Upper lobe of left lung (tissue), 6 donors: ENCODE results near the gene ATP8B1. TPM values are rescaled to one million over a fixed set of nuclear protein-coding genes. Genes with fewer than 3 reads are reported as not detected.

Experiments
- ATAC-seq, 2 donors: fragments of 200-7000 bp; cut with Tn5 transposase; one replicate each; pipeline ENCODE4 v1.9.1; 2022; ENCODE audit warnings: mild to moderate bottlenecking in 2 of 2, moderate library complexity in 2 of 2; ENCODE audit not compliant: low FRiP score in 2 of 2
- DNase-seq, 2 donors: peaks; one replicate each; pipeline ENCODE4 v3.0.0-alpha.2; 2019 to 2020
- H3K27ac ChIP-seq, 4 donors: fragments of 200-600 bp; sonication (generic); one replicate each; pipeline ENCODE4 v1.5.1; 2016 to 2019
- H3K27me3 ChIP-seq, 4 donors: fragments of 200-600 bp; sonication (generic); one replicate each; pipeline ENCODE4 v1.5.1; 2017 to 2019
- H3K36me3 ChIP-seq, 4 donors: fragments of 200-600 bp; sonication (generic); one replicate each; pipeline ENCODE4 v1.5.1; 2016 to 2019
- H3K4me1 ChIP-seq, 4 donors: fragments of 200-600 bp; sonication (generic); one replicate each; pipeline ENCODE4 v1.5.1; 2018 to 2019
- H3K4me3 ChIP-seq, 4 donors: fragments of 200-600 bp; sonication (generic); one replicate each; pipeline ENCODE4 v1.5.1; 2017 to 2019; ENCODE audit warnings: mild to moderate bottlenecking in 2 of 4, moderate library complexity in 1 of 4
- H3K9me3 ChIP-seq, 4 donors: fragments of 200-600 bp; sonication (generic); one replicate each; pipeline ENCODE4 v1.5.1; 2018 to 2019
- EP300 ChIP-seq, 4 donors: sonication (generic); formaldehyde crosslinking; IDR thresholded peaks; one replicate each; pipeline ENCODE4 v1.5.1; 2017; ENCODE audit warnings: antibody characterized with exemption in 4 of 4, control low read depth in 2 of 4
- POLR2A ChIP-seq, 4 donors: fragments of 450-650 bp; IDR thresholded peaks; one replicate each; pipeline ENCODE4 v1.5.1; 2016 to 2017; ENCODE audit warnings: antibody characterized with exemption in 4 of 4, mild to moderate bottlenecking in 2 of 4
- POLR2AphosphoS5 ChIP-seq, 2 donors: sonication (generic); formaldehyde crosslinking; IDR thresholded peaks; one replicate each; pipeline ENCODE4 v1.5.1; 2017; ENCODE audit warnings: antibody characterized with exemption in 2 of 2
- WGBS, 2 donors: methylation state at CpG; one replicate each; pipeline ENCODE4 v1.1.5; 2017 to 2018; 5-methylcytosine and 5-hydroxymethylcytosine counted together
- small RNA-seq, 4 donors: library from RNA; depleted of rRNA; stranded (forward); fragments of <200 nt; gene quantifications; one replicate each; pipeline ENCODE3, GENCODE V24; 2016
- total RNA-seq, 6 donors: library from RNA; depleted of rRNA in 4 of 6; stranded (reverse); fragments of >200 nt in 4 of 6; gene quantifications; one replicate each; pipeline versions ENCODE4 v1.1.0 to v1.2.1, GENCODE V29; 2016 to 2021
- TF ChIP-seq, protein P1 (sequence below), 6 experiments: fragments of 450-650 bp in 4 of 6; fragments of 200-600 bp in 2 of 6; sonication (generic) in 2 of 6; IDR thresholded peaks; one replicate each; pipeline ENCODE4 v1.5.1; 2016 to 2019; ENCODE audit warnings: antibody characterized with exemption in 6 of 6
- donor health status: DM: no; HTN: no; CAD: no; lungs with moderate emphysema.
- donor health status: DM: no; HTN: yes; CAD: no; lungs with severe emphysema.

ATP8B1 gene
- total RNA-seq, 6 donors from 2014 or later = 19.6 to 36.5 (median 26.0) TPM

DNA sequence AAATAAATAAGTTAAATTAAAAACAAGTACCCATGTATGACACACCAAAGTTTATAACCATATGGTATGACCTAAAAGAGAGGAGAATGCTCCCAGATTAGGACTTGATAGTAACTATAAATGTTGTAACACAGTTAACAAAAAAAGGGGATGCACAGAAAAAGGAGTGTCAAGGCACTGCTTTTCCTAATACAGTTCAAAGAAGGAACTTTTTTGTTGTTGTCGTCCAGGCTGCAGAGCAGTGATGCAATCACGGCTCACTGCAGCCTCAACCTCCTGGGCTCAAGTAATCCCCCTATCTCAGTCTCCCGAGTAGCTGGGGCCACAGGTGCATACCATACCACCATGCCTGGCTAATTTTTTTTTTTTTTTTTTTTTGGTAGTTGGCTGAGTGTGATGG, 184.2 kb downstream of the ATP8B1 start:
- no peak overlapping the region for H3K27ac ChIP-seq
- DNase-seq (no peak), ATAC-seq (no peak)
- WGBS, 2 donors = 64 to 66% methylated on average over 3 of the region's 3 CpGs
- no peaks in the 10 kb centered on the region for H3K27me3 ChIP-seq
- H3K4me3 ChIP-seq = no peak overlapping the region
- H3K4me1 ChIP-seq = peaks cover 12 to 20% (median 17%) of the 10 kb centered on the region in 4 donors
- H3K36me3 ChIP-seq = peaks cover 16 to 47% (median 24%) of the 10 kb centered on the region in 4 donors
- TF ChIP-seq POLR2AphosphoS5 (IDR thresholded peaks at IDR 0.05) (no peak), EP300 (IDR thresholded peaks at IDR 0.05) (no peak), POLR2A (IDR thresholded peaks at IDR 0.05) (no peak)
- TF ChIP-seq, protein P1, sequence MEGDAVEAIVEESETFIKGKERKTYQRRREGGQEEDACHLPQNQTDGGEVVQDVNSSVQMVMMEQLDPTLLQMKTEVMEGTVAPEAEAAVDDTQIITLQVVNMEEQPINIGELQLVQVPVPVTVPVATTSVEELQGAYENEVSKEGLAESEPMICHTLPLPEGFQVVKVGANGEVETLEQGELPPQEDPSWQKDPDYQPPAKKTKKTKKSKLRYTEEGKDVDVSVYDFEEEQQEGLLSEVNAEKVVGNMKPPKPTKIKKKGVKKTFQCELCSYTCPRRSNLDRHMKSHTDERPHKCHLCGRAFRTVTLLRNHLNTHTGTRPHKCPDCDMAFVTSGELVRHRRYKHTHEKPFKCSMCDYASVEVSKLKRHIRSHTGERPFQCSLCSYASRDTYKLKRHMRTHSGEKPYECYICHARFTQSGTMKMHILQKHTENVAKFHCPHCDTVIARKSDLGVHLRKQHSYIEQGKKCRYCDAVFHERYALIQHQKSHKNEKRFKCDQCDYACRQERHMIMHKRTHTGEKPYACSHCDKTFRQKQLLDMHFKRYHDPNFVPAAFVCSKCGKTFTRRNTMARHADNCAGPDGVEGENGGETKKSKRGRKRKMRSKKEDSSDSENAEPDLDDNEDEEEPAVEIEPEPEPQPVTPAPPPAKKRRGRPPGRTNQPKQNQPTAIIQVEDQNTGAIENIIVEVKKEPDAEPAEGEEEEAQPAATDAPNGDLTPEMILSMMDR (IDR thresholded peaks at IDR 0.05) = no peak
- H3K9me3 ChIP-seq = no peaks in the 10 kb centered on the region

GRCh38 chr18:57603871-57604270, 199.2 kb downstream of the ATP8B1 start:
- Histone ChIP-seq H3K36me3 (peaks cover 52 to 100% (median 91%) of the 10 kb centered on the region in 4 donors), H3K9me3 (no peaks in the 10 kb centered on the region), H3K27ac (no peak overlapping the region), H3K4me1 (no peaks in the 10 kb centered on the region), H3K4me3 (no peak overlapping the region), H3K27me3 (no peaks in the 10 kb centered on the region)
- ATAC-seq = no peak
- no peak for DNase-seq
- TF ChIP-seq POLR2AphosphoS5 (IDR thresholded peaks at IDR 0.05) (no peak), EP300 (IDR thresholded peaks at IDR 0.05) (no peak), POLR2A (IDR thresholded peaks at IDR 0.05) (no peak)
- TF ChIP-seq, protein P1 (IDR thresholded peaks at IDR 0.05) = no peak
- 75 to 100% methylated on average over 1 of the region's 1 CpG for WGBS, 2 donors

Small RNAs within 50 kb of the gene (small RNA-seq; reads per million reads assigned to genes)
- 0 reads per million in 4 donors for gene RNU6-742P

Other genes with a start within 250 kb of the ATP8B1 start
- gene FECH, start 216.6 kb downstream of the ATP8B1 start, total RNA-seq = 10 to 100 TPM; 11.4 to 27.2 (median 22.1) TPM
- 100 to 1,000 TPM in 3 of 6 donors, 10 to 100 TPM in 3; 55.8 to 112 (median 99.0) TPM for gene NARS1, start 181.5 kb downstream of the ATP8B1 start, total RNA-seq
- 100 to 1,000 TPM; 148 to 491 (median 300) TPM for gene NEDD4L, start 240.9 kb upstream of the ATP8B1 start, total RNA-seq